ENCODE data around the gene HOXA13. TPM values are rescaled to one million over a fixed set of nuclear protein-coding genes. Genes with fewer than 3 reads are reported as not detected.

Gene HOXA13
- total RNA-seq, 1 experiment from 2014 or later: 1.3 TPM

- H3K36me3 Mint-ChIP-seq (ENCODE audit: insufficient read depth, unreplicated experiment): peaks cover 15% of the 10 kb centered on the region
- peaks cover 99% of the 10 kb centered on the region for H3K27me3 Mint-ChIP-seq (ENCODE audit: unreplicated experiment)
- H3K9me3 Mint-ChIP-seq (ENCODE audit: low read depth, unreplicated experiment): no peaks in the 10 kb centered on the region
- TF ChIP-seq CTCF (IDR thresholded peaks at IDR 0.05; ENCODE audit: unreplicated experiment): no peak
- DNase-seq: no peak
- peaks cover 8% of the 10 kb centered on the region for H3K4me1 Mint-ChIP-seq (ENCODE audit: low read depth, unreplicated experiment)
- intact Hi-C loops (cut with micrococcal nuclease; ENCODE audit: unreplicated experiment): no loop called here
- CTCF ChIA-PET: no interaction called here
- no peak overlapping the region for H3K4me3 Mint-ChIP-seq (ENCODE audit: low read depth, unreplicated experiment)
- no TSS peak for BruUV-seq (replicated peaks)
- no peak overlapping the region for H3K27ac Mint-ChIP-seq (ENCODE audit: unreplicated experiment)
These were observed 47.8 kb upstream of the HOXA13 start for GRCh38 chr7:27247452-27248426.

DNA sequence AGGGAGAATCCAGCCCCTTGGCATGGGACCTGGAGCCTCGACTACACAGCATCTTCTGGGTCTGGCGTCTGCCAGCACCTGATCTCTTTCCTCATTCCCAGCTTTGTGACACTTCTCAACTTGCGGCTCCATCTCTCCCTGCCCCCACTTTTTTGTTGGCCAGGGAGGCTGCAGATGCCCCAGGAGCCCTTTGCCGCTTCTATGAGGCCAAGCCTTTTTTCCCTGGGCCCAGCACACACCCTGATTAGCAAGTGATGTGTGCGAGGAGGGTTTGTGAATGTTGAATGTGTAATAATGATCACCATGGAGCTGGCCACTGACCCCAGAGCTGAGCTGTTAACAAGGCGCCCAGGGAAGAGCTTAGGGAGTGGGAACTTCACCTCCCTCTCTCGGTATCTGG lies 47.1 kb upstream of the HOXA13 start:
- peaks cover 99% of the 10 kb centered on the region for H3K27me3 Mint-ChIP-seq (ENCODE audit: unreplicated experiment)
- intact Hi-C loops (cut with micrococcal nuclease; ENCODE audit: unreplicated experiment): no loop called here
- H3K9me3 Mint-ChIP-seq (ENCODE audit: low read depth, unreplicated experiment): no peaks in the 10 kb centered on the region
- TF ChIP-seq CTCF (IDR thresholded peaks at IDR 0.05; ENCODE audit: unreplicated experiment): no peak
- H3K4me3 Mint-ChIP-seq (ENCODE audit: low read depth, unreplicated experiment): peak overlapping the region; percentile 79
- peaks cover 2% of the 10 kb centered on the region for H3K4me1 Mint-ChIP-seq (ENCODE audit: low read depth, unreplicated experiment)
- H3K36me3 Mint-ChIP-seq (ENCODE audit: insufficient read depth, unreplicated experiment): peaks cover 15% of the 10 kb centered on the region
- CTCF ChIA-PET: no interaction called here
- no TSS peak for BruUV-seq (replicated peaks)
- no peak for DNase-seq
- no peak overlapping the region for H3K27ac Mint-ChIP-seq (ENCODE audit: unreplicated experiment)

DNA sequence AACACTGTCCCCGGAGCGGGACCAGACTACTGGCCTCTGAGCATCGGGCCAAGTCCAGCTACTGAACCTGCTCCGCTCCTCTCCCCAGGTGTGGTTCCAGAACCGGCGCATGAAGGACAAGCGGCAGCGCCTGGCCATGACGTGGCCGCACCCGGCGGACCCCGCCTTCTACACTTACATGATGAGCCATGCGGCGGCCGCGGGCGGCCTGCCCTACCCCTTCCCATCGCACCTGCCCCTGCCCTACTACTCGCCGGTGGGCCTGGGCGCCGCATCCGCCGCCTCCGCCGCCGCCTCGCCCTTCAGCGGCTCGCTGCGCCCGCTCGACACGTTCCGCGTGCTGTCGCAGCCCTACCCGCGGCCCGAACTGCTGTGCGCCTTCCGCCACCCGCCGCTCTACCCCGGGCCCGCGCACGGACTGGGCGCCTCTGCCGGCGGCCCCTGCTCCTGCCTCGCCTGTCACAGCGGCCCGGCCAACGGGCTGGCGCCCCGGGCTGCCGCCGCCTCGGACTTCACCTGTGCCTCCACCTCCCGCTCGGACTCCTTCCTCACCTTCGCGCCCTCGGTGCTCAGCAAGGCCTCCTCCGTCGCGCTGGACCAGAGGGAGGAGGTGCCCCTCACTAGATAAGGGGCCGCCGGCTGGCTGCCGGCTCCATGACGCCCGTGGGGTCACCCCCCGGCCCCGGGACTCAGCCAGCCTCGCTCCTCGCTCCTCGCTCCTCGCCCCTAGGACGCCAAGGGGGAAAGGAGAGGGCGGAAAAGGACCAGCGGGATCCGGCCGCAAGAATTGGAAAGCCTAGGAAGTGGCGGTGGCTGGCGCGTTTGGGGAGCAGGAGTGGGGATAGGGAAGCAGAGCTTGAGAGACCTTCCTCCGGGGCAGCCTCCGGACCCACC lies 46.2 kb upstream of the HOXA13 start:
- BruUV-seq (replicated peaks): no TSS peak
- CTCF ChIA-PET: no interaction called here
- H3K4me3 Mint-ChIP-seq (ENCODE audit: low read depth, unreplicated experiment): peak overlapping the region; percentile 79

More for the DNA sequence above, 46.2 kb upstream of the HOXA13 start:
- no peaks in the 10 kb centered on the region for H3K4me1 Mint-ChIP-seq (ENCODE audit: low read depth, unreplicated experiment)
- H3K27ac Mint-ChIP-seq (ENCODE audit: unreplicated experiment): no peak overlapping the region
- intact Hi-C loops (cut with micrococcal nuclease; ENCODE audit: unreplicated experiment): no loop called here
- TF ChIP-seq CTCF (IDR thresholded peaks at IDR 0.05; ENCODE audit: unreplicated experiment): no peak
- peak; percentile 69 for DNase-seq
- peaks cover 100% of the 10 kb centered on the region for H3K27me3 Mint-ChIP-seq (ENCODE audit: unreplicated experiment)
- peaks cover 15% of the 10 kb centered on the region for H3K36me3 Mint-ChIP-seq (ENCODE audit: insufficient read depth, unreplicated experiment)
- no peaks in the 10 kb centered on the region for H3K9me3 Mint-ChIP-seq (ENCODE audit: low read depth, unreplicated experiment)

All from Calu3 (cell line).